Measurements from ENCODE around the gene PEPD. TPM values are rescaled to one million over a fixed set of nuclear protein-coding genes. Genes with fewer than 3 reads are reported as not detected.

The PEPD gene
- polyA plus RNA-seq, 4 donors, result 159 to 1,330 (median 491) TPM

GRCh38 chr19:33523167-33523566 is 1.6 kb upstream of the PEPD start:
- DNase-seq, result peak in 1 of 2 donors; percentile 49
- WGBS, 3 donors, result 8 to 49% (median 28%) methylated on average over 2 of the region's 2 CpGs
- peaks cover 2 to 28% (median 4%) of the 10 kb centered on the region in 3 donors for H3K4me1 ChIP-seq (ENCODE audit: control insufficient read depth in 3 of 3, insufficient read depth in 2 of 3, low read depth in 1 of 3, low read length in 2 of 3)
- no peak overlapping the region for H3K4me3 ChIP-seq (ENCODE audit: low read depth in 1 of 3, low read length in 3 of 3)
- peaks cover 0 to 2% (median 0%) of the 10 kb centered on the region in 3 donors for H3K27me3 ChIP-seq (ENCODE audit: control insufficient read depth in 3 of 3, insufficient read depth in 3 of 3, low read length in 3 of 3)
- H3K9me3 ChIP-seq (ENCODE audit: control insufficient read depth in 2 of 2, insufficient read depth in 1 of 2, low read depth in 1 of 2, low read length in 1 of 2), result no peaks in the 10 kb centered on the region
- FAIRE-seq, result no peak
- no peaks in the 10 kb centered on the region for H3K36me3 ChIP-seq (ENCODE audit: control insufficient read depth in 3 of 3, insufficient read depth in 2 of 3, low read depth in 1 of 3, low read length in 3 of 3)
- no peak overlapping the region for H3K27ac ChIP-seq (ENCODE audit: low read depth in 1 of 3, low read length in 2 of 3)

- 69 to 80% (median 74%) methylated on average over 5 of the region's 5 CpGs for WGBS, 3 donors
- no peaks in the 10 kb centered on the region for H3K9me3 ChIP-seq (ENCODE audit: control insufficient read depth in 2 of 2, insufficient read depth in 1 of 2, low read depth in 1 of 2, low read length in 1 of 2)
- DNase-seq (no peak), FAIRE-seq (no peak)
- peaks cover 0 to 3% (median 0%) of the 10 kb centered on the region in 3 donors for H3K36me3 ChIP-seq (ENCODE audit: control insufficient read depth in 3 of 3, insufficient read depth in 2 of 3, low read depth in 1 of 3, low read length in 3 of 3)
- H3K27ac ChIP-seq (ENCODE audit: low read depth in 1 of 3, low read length in 2 of 3), result no peak overlapping the region
- H3K27me3 ChIP-seq (ENCODE audit: control insufficient read depth in 3 of 3, insufficient read depth in 3 of 3, low read length in 3 of 3), result peaks cover 0 to 2% (median 0%) of the 10 kb centered on the region in 3 donors
- peaks cover 2 to 28% (median 4%) of the 10 kb centered on the region in 3 donors for H3K4me1 ChIP-seq (ENCODE audit: control insufficient read depth in 3 of 3, insufficient read depth in 2 of 3, low read depth in 1 of 3, low read length in 2 of 3)
- peak overlapping the region in 2 of 3 donors; percentile 63 to 99 for H3K4me3 ChIP-seq (ENCODE audit: low read depth in 1 of 3, low read length in 3 of 3)
Observed at GRCh38 chr19:33522371-33522662, 726 bp upstream of the PEPD start.

GRCh38 chr19:33520844-33521479 is 629 bp downstream of the PEPD start:
- peak overlapping the region; percentile 34 to 87 (median 77) for H3K27ac ChIP-seq (ENCODE audit: low read depth in 1 of 3, low read length in 2 of 3)
- peaks cover 4 to 33% (median 6%) of the 10 kb centered on the region in 3 donors for H3K4me1 ChIP-seq (ENCODE audit: control insufficient read depth in 3 of 3, insufficient read depth in 2 of 3, low read depth in 1 of 3, low read length in 2 of 3)
- peak overlapping the region; percentile 63 to 99 (median 94) for H3K4me3 ChIP-seq (ENCODE audit: low read depth in 1 of 3, low read length in 3 of 3)
- WGBS, 3 donors, result 4 to 9% (median 4%) methylated on average over 14 to 18 of the region's 18 CpGs
- no peaks in the 10 kb centered on the region for H3K27me3 ChIP-seq (ENCODE audit: control insufficient read depth in 3 of 3, insufficient read depth in 3 of 3, low read length in 3 of 3)
- peaks cover 0 to 3% (median 0%) of the 10 kb centered on the region in 3 donors for H3K36me3 ChIP-seq (ENCODE audit: control insufficient read depth in 3 of 3, insufficient read depth in 2 of 3, low read depth in 1 of 3, low read length in 3 of 3)
- DNase-seq, result peak; percentile 84 to 97
- no peaks in the 10 kb centered on the region for H3K9me3 ChIP-seq (ENCODE audit: control insufficient read depth in 2 of 2, insufficient read depth in 1 of 2, low read depth in 1 of 2, low read length in 1 of 2)
- no peak for FAIRE-seq

- H3K4me3 ChIP-seq (ENCODE audit: low read depth in 1 of 3, low read length in 3 of 3), result peak overlapping the region in 2 of 3 donors; percentile 63 to 99
- peak overlapping the region; percentile 34 to 78 (median 76) for H3K27ac ChIP-seq (ENCODE audit: low read depth in 1 of 3, low read length in 2 of 3)
- 43 to 63% (median 53%) methylated on average over 4 of the region's 4 CpGs for WGBS, 3 donors
Observed at GRCh38 chr19:33520048-33520643, 1.4 kb downstream of the PEPD start.

GRCh38 chr19:33519416-33519815 is 2.2 kb downstream of the PEPD start:
- WGBS, 3 donors, result 63 to 78% (median 66%) methylated on average over 6 of the region's 6 CpGs
- peaks cover 6 to 33% (median 12%) of the 10 kb centered on the region in 3 donors for H3K4me1 ChIP-seq (ENCODE audit: control insufficient read depth in 3 of 3, insufficient read depth in 2 of 3, low read depth in 1 of 3, low read length in 2 of 3)
- peak overlapping the region in 1 of 3 donors; percentile 43 for H3K27ac ChIP-seq (ENCODE audit: low read depth in 1 of 3, low read length in 2 of 3)
- H3K9me3 ChIP-seq (ENCODE audit: control insufficient read depth in 2 of 2, insufficient read depth in 1 of 2, low read depth in 1 of 2, low read length in 1 of 2), result no peaks in the 10 kb centered on the region
- H3K4me3 ChIP-seq (ENCODE audit: low read depth in 1 of 3, low read length in 3 of 3), result peak overlapping the region in 1 of 3 donors; percentile 11
- peak in 1 of 2 donors; percentile 60 for DNase-seq
- no peak for FAIRE-seq
- H3K36me3 ChIP-seq (ENCODE audit: control insufficient read depth in 3 of 3, insufficient read depth in 2 of 3, low read depth in 1 of 3, low read length in 3 of 3), result peaks cover 0 to 8% (median 0%) of the 10 kb centered on the region in 3 donors
- no peaks in the 10 kb centered on the region for H3K27me3 ChIP-seq (ENCODE audit: control insufficient read depth in 3 of 3, insufficient read depth in 3 of 3, low read length in 3 of 3)

More at GRCh38 chr19:33520048-33520643, 1.4 kb downstream of the PEPD start:
- Histone ChIP-seq H3K4me1 (ENCODE audit: control insufficient read depth in 3 of 3, insufficient read depth in 2 of 3, low read depth in 1 of 3, low read length in 2 of 3) (peaks cover 6 to 33% (median 11%) of the 10 kb centered on the region in 3 donors), H3K27me3 (ENCODE audit: control insufficient read depth in 3 of 3, insufficient read depth in 3 of 3, low read length in 3 of 3) (no peaks in the 10 kb centered on the region), H3K9me3 (ENCODE audit: control insufficient read depth in 2 of 2, insufficient read depth in 1 of 2, low read depth in 1 of 2, low read length in 1 of 2) (no peaks in the 10 kb centered on the region), H3K36me3 (ENCODE audit: control insufficient read depth in 3 of 3, insufficient read depth in 2 of 3, low read depth in 1 of 3, low read length in 3 of 3) (peaks cover 0 to 3% (median 0%) of the 10 kb centered on the region in 3 donors)
- DNase-seq (peak; percentile 68 to 92), FAIRE-seq (no peak)

- no peaks in the 10 kb centered on the region for H3K27me3 ChIP-seq (ENCODE audit: control insufficient read depth in 3 of 3, insufficient read depth in 3 of 3, low read length in 3 of 3)
- 74 to 85% (median 74%) methylated on average over 5 of the region's 5 CpGs for WGBS, 3 donors
- H3K4me1 ChIP-seq (ENCODE audit: control insufficient read depth in 3 of 3, insufficient read depth in 2 of 3, low read depth in 1 of 3, low read length in 2 of 3), result peaks cover 6 to 33% (median 12%) of the 10 kb centered on the region in 3 donors
- H3K9me3 ChIP-seq (ENCODE audit: control insufficient read depth in 2 of 2, insufficient read depth in 1 of 2, low read depth in 1 of 2, low read length in 1 of 2), result no peaks in the 10 kb centered on the region
- no peak for FAIRE-seq
- no peak for DNase-seq
- peaks cover 0 to 9% (median 0%) of the 10 kb centered on the region in 3 donors for H3K36me3 ChIP-seq (ENCODE audit: control insufficient read depth in 3 of 3, insufficient read depth in 2 of 3, low read depth in 1 of 3, low read length in 3 of 3)
- H3K4me3 ChIP-seq (ENCODE audit: low read depth in 1 of 3, low read length in 3 of 3), result no peak overlapping the region
- no peak overlapping the region for H3K27ac ChIP-seq (ENCODE audit: low read depth in 1 of 3, low read length in 2 of 3)
Observed at GRCh38 chr19:33518541-33518940, 3.0 kb downstream of the PEPD start.

- H3K27me3 ChIP-seq (ENCODE audit: control insufficient read depth in 3 of 3, insufficient read depth in 3 of 3, low read length in 3 of 3), result no peaks in the 10 kb centered on the region
- H3K9me3 ChIP-seq (ENCODE audit: control insufficient read depth in 2 of 2, insufficient read depth in 1 of 2, low read depth in 1 of 2, low read length in 1 of 2), result no peaks in the 10 kb centered on the region
- no peak overlapping the region for H3K4me3 ChIP-seq (ENCODE audit: low read depth in 1 of 3, low read length in 3 of 3)
- H3K36me3 ChIP-seq (ENCODE audit: control insufficient read depth in 3 of 3, insufficient read depth in 2 of 3, low read depth in 1 of 3, low read length in 3 of 3), result peaks cover 0 to 9% (median 0%) of the 10 kb centered on the region in 3 donors
- peaks cover 6 to 30% (median 12%) of the 10 kb centered on the region in 3 donors for H3K4me1 ChIP-seq (ENCODE audit: control insufficient read depth in 3 of 3, insufficient read depth in 2 of 3, low read depth in 1 of 3, low read length in 2 of 3)
- no peak overlapping the region for H3K27ac ChIP-seq (ENCODE audit: low read depth in 1 of 3, low read length in 2 of 3)
- no peak for FAIRE-seq
- no peak for DNase-seq
- WGBS, 3 donors, result 81 to 93% (median 89%) methylated on average over 8 to 9 of the region's 9 CpGs
Observed at GRCh38 chr19:33517922-33518321, 3.7 kb downstream of the PEPD start.

- WGBS, 3 donors, result 32 to 54% (median 44%) methylated on average over 4 of the region's 4 CpGs
- H3K4me3 ChIP-seq (ENCODE audit: low read depth in 1 of 3, low read length in 3 of 3), result no peak overlapping the region
- peak; percentile 39 to 62 for DNase-seq
Observed at GRCh38 chr19:33515921-33516320, 5.7 kb downstream of the PEPD start.

More at GRCh38 chr19:33515921-33516320, 5.7 kb downstream of the PEPD start:
- H3K4me1 ChIP-seq (ENCODE audit: control insufficient read depth in 3 of 3, insufficient read depth in 2 of 3, low read depth in 1 of 3, low read length in 2 of 3), result peaks cover 3 to 20% (median 11%) of the 10 kb centered on the region in 3 donors
- peaks cover 0 to 25% (median 2%) of the 10 kb centered on the region in 3 donors for H3K36me3 ChIP-seq (ENCODE audit: control insufficient read depth in 3 of 3, insufficient read depth in 2 of 3, low read depth in 1 of 3, low read length in 3 of 3)
- FAIRE-seq, result no peak
- H3K27ac ChIP-seq (ENCODE audit: low read depth in 1 of 3, low read length in 2 of 3), result no peak overlapping the region
- no peaks in the 10 kb centered on the region for H3K27me3 ChIP-seq (ENCODE audit: control insufficient read depth in 3 of 3, insufficient read depth in 3 of 3, low read length in 3 of 3)
- no peaks in the 10 kb centered on the region for H3K9me3 ChIP-seq (ENCODE audit: control insufficient read depth in 2 of 2, insufficient read depth in 1 of 2, low read depth in 1 of 2, low read length in 1 of 2)
